Measurements from ENCODE around the gene EIPR1.

GRCh38 chr2:3357926-3358325, 19.7 kb downstream of the EIPR1 start:
- TF ChIP-seq CTCF (IDR thresholded peaks at IDR 0.05; ENCODE audit: insufficient read depth, low read depth, low read length) (no peak), EZH2 (IDR thresholded peaks at IDR 0.05; ENCODE audit: insufficient read depth, low read length) (no peak)
